Spleen (tissue), 13 donors: ENCODE data around the gene REG3G. TPM values are rescaled to one million over a fixed set of nuclear protein-coding genes. Genes with fewer than 3 reads are reported as not detected.

Experiments used
- DNase-seq: peaks from one replicate; pipeline ENCODE4 v3.0.0-alpha.2; 2020
- H3K27ac ChIP-seq, 8 donors: fragments of 200-600 bp; sonication (generic) in 7 of 8; 1 replicate in 4 of 8; 2 replicates in 4 of 8; pipeline versions ENCODE4 v1.5.0 to v1.8.0; 2016 to 2021; ENCODE audit warnings: inconsistent platforms in 4 of 8, mild to moderate bottlenecking in 4 of 8, moderate library complexity in 1 of 8
- H3K27me3 ChIP-seq, 7 donors: fragments of 200-600 bp; sonication (generic) in 6 of 7; replicated peaks in 1 of 7; 1 replicate in 4 of 7; 2 replicates in 3 of 7; pipeline versions ENCODE4 v1.5.0 to v1.8.0; 2016 to 2021; ENCODE audit warnings: inconsistent platforms in 3 of 7, mild to moderate bottlenecking in 1 of 7
- H3K36me3 ChIP-seq, 6 donors: fragments of 200-600 bp; sonication (generic) in 5 of 6; 1 replicate in 4 of 6; 2 replicates in 2 of 6; pipeline versions ENCODE4 v1.5.0 to v1.8.0; 2016 to 2021; ENCODE audit warnings: inconsistent platforms in 2 of 6
- H3K4me1 ChIP-seq, 6 donors: fragments of 200-600 bp; sonication (generic) in 5 of 6; 1 replicate in 3 of 6; 2 replicates in 3 of 6; pipeline versions ENCODE4 v1.5.0 to v1.8.0; 2016 to 2021; ENCODE audit warnings: inconsistent platforms in 3 of 6
- H3K4me3 ChIP-seq, 8 donors: fragments of 200-600 bp; sonication (generic) in 7 of 8; 1 replicate in 4 of 8; 2 replicates in 4 of 8; pipeline versions ENCODE4 v1.5.0 to v1.8.0; 2016 to 2021; ENCODE audit warnings: inconsistent platforms in 4 of 8, mild to moderate bottlenecking in 4 of 8, moderate library complexity in 2 of 8
- H3K9me3 ChIP-seq, 8 donors: fragments of 200-600 bp; sonication (generic) in 7 of 8; 1 replicate in 4 of 8; 2 replicates in 4 of 8; pipeline versions ENCODE4 v1.5.0 to v1.8.0; 2016 to 2021; ENCODE audit warnings: inconsistent platforms in 4 of 8
- CTCF ChIP-seq, 11 experiments: fragments of 200-600 bp in 7 of 11; fragments of 450-650 bp in 4 of 11; sonication (generic) in 4 of 11; IDR thresholded peaks in 8 of 11; conservative IDR thresholded peaks in 3 of 11; 1 replicate in 7 of 11; 2 replicates in 4 of 11; pipeline versions ENCODE4 v1.4.0 to v1.8.0; 2016 to 2021; ENCODE audit warnings: antibody characterized with exemption in 11 of 11, inconsistent platforms in 4 of 11, mild to moderate bottlenecking in 1 of 11
- POLR2A ChIP-seq, 3 donors: fragments of 450-650 bp; IDR thresholded peaks; one replicate each; pipeline ENCODE4 v1.5.1; 2017; ENCODE audit warnings: antibody characterized with exemption in 3 of 3, mild to moderate bottlenecking in 1 of 3
- POLR2AphosphoS5 ChIP-seq, 3 donors: sonication (generic); formaldehyde crosslinking; IDR thresholded peaks; one replicate each; pipeline ENCODE4 v1.5.1; 2017; ENCODE audit warnings: antibody characterized with exemption in 3 of 3
- WGBS, 5 donors: extraction: QIAGEN DNeasy Blood & Tissue Kit in 3 of 5; methylation state at CpG; one replicate each; pipeline versions ENCODE4 v1.1.5 to v1.1.7; 2013 to 2018; 5-methylcytosine and 5-hydroxymethylcytosine counted together
- intact Hi-C: fragments of 100-400 bp; cut with DNase I; formaldehyde crosslinking; loops from one replicate; pipeline ENCODE4 v1.15.0; 2023; ENCODE audit warnings: low total_unique reads
- long read RNA-seq, 2 donors: transcript quantifications; one replicate each; lab custom pipeline, GENCODE V29; 2026
- polyA plus RNA-seq, 3 donors: library from polyadenylated mRNA; stranded (reverse); fragments of 200-250 nt; gene quantifications; one replicate each; pipeline ENCODE4 v1.2.1, GENCODE V29; 2013
- total RNA-seq, 7 donors: library from RNA; depleted of rRNA in 3 of 7; stranded (reverse); fragments of >200 nt in 3 of 7; fragmentation: NEBNext Ultra II Directional in 4 of 7; extraction: Animal tissue kit (Norgen Biotek cat#: 25700) in 4 of 7; gene quantifications; one replicate each; pipeline versions ENCODE4 v1.1.0 to v1.2.1, GENCODE V29; 2016 to 2021
- donor health status: healthy with polysubstance abuse.
- donor health status: DM: no; HTN: no; CAD: no; lungs with moderate emphysema.
- donor health status: DM: no; HTN: no; CAD: no.
- donor health status: Bipolar disorder and iron deficiency.
- donor health status: healthy.
- donor health status: DM: no; HTN: no; CAD: no.
- donor health status: DM: yes; HTN: yes; CAD: no.

The REG3G gene
- total RNA-seq: 1 to 10 TPM in 1 of 7 donors, under 1 TPM in 1, not detected in 5; 0.87 to 1.0 TPM
- polyA plus RNA-seq: under 1 TPM in 2 of 3 donors, not detected in 1; 0.11 to 0.24 TPM
- long read RNA-seq, donor 1: 0 reads
- long read RNA-seq, donor 2, transcript REG3G-201 (6 exons, 938 nt): major isoform, 29 of 45 reads
- long read RNA-seq, donor 2, transcript REG3G-202 (6 exons, 856 nt): minor isoform, 15 of 45 reads
- long read RNA-seq, donor 2, partial matches to known transcripts: 0 of 45 reads
- long read RNA-seq, donor 2, other reads (novel, unspliced or antisense): 0 of 45 reads

GRCh38 chr2:79025421-79025820 is at the start of gene REG3G:
TSS of gene REG3G (plus strand) at chr2:79025702. CDS start at chr2:79026094, 392 bp downstream.
- no peaks in the 10 kb centered on the region for H3K27me3 ChIP-seq
- intact Hi-C loops: no loop called here
- TF ChIP-seq POLR2AphosphoS5 (IDR thresholded peaks at IDR 0.05) (no peak), CTCF (IDR thresholded peaks at IDR 0.05 in 8 of 11, conservative IDR thresholded peaks at IDR 0.05 in 3 of 11) (no peak), POLR2A (IDR thresholded peaks at IDR 0.05) (no peak)
- no peaks in the 10 kb centered on the region for H3K4me1 ChIP-seq
- no peaks in the 10 kb centered on the region for H3K9me3 ChIP-seq
- H3K27ac ChIP-seq: no peak within 1 kb of the TSS
- no peak for DNase-seq
- WGBS, 5 donors: 54 to 84% (median 59%) methylated on average over 3 of the region's 3 CpGs
- no peaks in the 10 kb centered on the region for H3K36me3 ChIP-seq
- no peak within 1 kb of the TSS for H3K4me3 ChIP-seq

GRCh38 chr2:78977661-78978145 is 47.8 kb upstream of the REG3G start:
- intact Hi-C loops: no loop called here
- no peaks in the 10 kb centered on the region for H3K9me3 ChIP-seq
- no peaks in the 10 kb centered on the region for H3K36me3 ChIP-seq
- no peak for DNase-seq
- H3K27me3 ChIP-seq: peaks cover 0 to 11% (median 0%) of the 10 kb centered on the region in 7 donors
- peaks cover 0 to 15% (median 1%) of the 10 kb centered on the region in 6 donors for H3K4me1 ChIP-seq
- no peak overlapping the region for H3K27ac ChIP-seq
- no peak overlapping the region for H3K4me3 ChIP-seq
- WGBS, 5 donors: 20 to 33% (median 26%) methylated on average over 4 of the region's 4 CpGs
- TF ChIP-seq POLR2A (IDR thresholded peaks at IDR 0.05): no peak
- no peak for TF ChIP-seq POLR2AphosphoS5 (IDR thresholded peaks at IDR 0.05)
- no peak for TF ChIP-seq CTCF (IDR thresholded peaks at IDR 0.05 in 8 of 11, conservative IDR thresholded peaks at IDR 0.05 in 3 of 11)

GRCh38 chr2:78978340-78978739 is 47.2 kb upstream of the REG3G start:
- no peak overlapping the region for H3K4me3 ChIP-seq

More at GRCh38 chr2:78978340-78978739, 47.2 kb upstream of the REG3G start:
- TF ChIP-seq POLR2A (IDR thresholded peaks at IDR 0.05) (no peak), POLR2AphosphoS5 (IDR thresholded peaks at IDR 0.05) (no peak), CTCF (IDR thresholded peaks at IDR 0.05 in 8 of 11, conservative IDR thresholded peaks at IDR 0.05 in 3 of 11) (no peak)
- no peak for DNase-seq
- Histone ChIP-seq H3K9me3 (no peaks in the 10 kb centered on the region), H3K27ac (no peak overlapping the region), H3K36me3 (no peaks in the 10 kb centered on the region), H3K4me1 (peaks cover 0 to 15% (median 1%) of the 10 kb centered on the region in 6 donors), H3K27me3 (peaks cover 0 to 11% (median 0%) of the 10 kb centered on the region in 7 donors)
- intact Hi-C loops: no loop called here
